Measurements from ENCODE around the gene SRD5A3. TPM values are rescaled to one million over a fixed set of nuclear protein-coding genes. Genes with fewer than 3 reads are reported as not detected.
A peak's percentile ranks its signal among the peaks of the same experiment; 100 is the strongest.

SRD5A3 gene
- total RNA-seq, 1 experiment from 2014 or later = 26.1 TPM

DNA sequence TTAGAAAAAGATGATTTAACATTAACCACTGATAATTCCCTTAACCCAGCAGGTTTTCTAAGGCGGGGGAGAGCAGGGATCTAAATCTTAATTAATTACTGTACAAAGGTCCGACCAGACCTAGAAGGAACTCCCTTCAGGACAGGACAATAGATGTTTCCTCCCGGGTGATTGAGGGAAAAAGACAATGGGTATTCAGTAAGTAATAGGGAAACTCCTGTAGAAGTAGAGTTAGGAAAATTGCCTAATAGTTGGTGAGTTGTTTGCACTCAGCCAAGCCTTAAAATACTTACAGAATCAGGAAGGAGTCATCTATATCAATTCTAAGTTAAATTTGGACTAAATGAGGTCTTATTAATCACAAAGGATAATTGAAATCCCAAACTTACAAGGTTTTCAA is 5.8 kb upstream of the SRD5A3 start:
- TF ChIP-seq, protein P1, sequence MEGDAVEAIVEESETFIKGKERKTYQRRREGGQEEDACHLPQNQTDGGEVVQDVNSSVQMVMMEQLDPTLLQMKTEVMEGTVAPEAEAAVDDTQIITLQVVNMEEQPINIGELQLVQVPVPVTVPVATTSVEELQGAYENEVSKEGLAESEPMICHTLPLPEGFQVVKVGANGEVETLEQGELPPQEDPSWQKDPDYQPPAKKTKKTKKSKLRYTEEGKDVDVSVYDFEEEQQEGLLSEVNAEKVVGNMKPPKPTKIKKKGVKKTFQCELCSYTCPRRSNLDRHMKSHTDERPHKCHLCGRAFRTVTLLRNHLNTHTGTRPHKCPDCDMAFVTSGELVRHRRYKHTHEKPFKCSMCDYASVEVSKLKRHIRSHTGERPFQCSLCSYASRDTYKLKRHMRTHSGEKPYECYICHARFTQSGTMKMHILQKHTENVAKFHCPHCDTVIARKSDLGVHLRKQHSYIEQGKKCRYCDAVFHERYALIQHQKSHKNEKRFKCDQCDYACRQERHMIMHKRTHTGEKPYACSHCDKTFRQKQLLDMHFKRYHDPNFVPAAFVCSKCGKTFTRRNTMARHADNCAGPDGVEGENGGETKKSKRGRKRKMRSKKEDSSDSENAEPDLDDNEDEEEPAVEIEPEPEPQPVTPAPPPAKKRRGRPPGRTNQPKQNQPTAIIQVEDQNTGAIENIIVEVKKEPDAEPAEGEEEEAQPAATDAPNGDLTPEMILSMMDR (IDR thresholded peaks at IDR 0.05; ENCODE audit: unreplicated experiment) = no peak
- H3K4me1 Mint-ChIP-seq (ENCODE audit: insufficient read depth, unreplicated experiment) = no peaks in the 10 kb centered on the region
- H3K36me3 Mint-ChIP-seq (ENCODE audit: insufficient read depth, unreplicated experiment) = no peaks in the 10 kb centered on the region
- no peaks in the 10 kb centered on the region for H3K27me3 Mint-ChIP-seq (ENCODE audit: insufficient read depth, unreplicated experiment)
- no peak overlapping the region for H3K27ac Mint-ChIP-seq (ENCODE audit: low read depth, unreplicated experiment)
- DNase-seq (ENCODE audit: unreplicated experiment) = no peak
- no TSS peak for BruUV-seq (replicated peaks)
- CTCF ChIA-PET = interaction anchor here (0.7 kb wide), 1 partner anchor 1651 kb away, joined by 5 read pairs; no protein-coding TSS in a partner anchor
- H3K9me3 Mint-ChIP-seq (ENCODE audit: unreplicated experiment) = no peaks in the 10 kb centered on the region
- POLR2A ChIA-PET = interaction anchor here (1.7 kb wide), 1 partner anchor 57 kb away, joined by 3 read pairs; no protein-coding TSS in a partner anchor
- intact Hi-C loops (cut with micrococcal nuclease) = no loop called here
- no peak overlapping the region for H3K4me3 Mint-ChIP-seq (ENCODE audit: unreplicated experiment)

DNA sequence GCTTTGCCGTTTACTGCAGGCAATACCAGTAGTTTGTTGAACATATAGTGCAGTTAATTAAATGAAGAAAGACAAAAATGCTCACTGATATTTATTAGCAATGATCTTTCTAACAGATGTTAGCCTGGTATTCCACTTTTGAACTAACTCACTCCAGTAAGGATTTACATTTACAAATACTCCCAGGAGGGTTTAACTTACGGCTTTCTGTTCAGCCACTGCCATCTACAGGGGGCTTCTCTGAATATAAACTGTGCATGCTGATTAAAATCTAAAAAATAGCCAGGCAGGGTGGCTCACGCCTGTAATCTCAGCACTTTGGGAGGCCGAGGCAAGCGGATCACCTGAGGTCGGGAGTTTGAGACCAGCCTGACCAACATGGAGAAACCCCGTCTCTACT is 2.2 kb upstream of the SRD5A3 start:
- TF ChIP-seq, protein P1 (IDR thresholded peaks at IDR 0.05; ENCODE audit: unreplicated experiment) = no peak
- H3K36me3 Mint-ChIP-seq (ENCODE audit: insufficient read depth, unreplicated experiment) = no peaks in the 10 kb centered on the region
- ChIA-PET POLR2A (interaction anchor here (3.5 to 17.4 kb wide), 2 partner anchors 52 to 74 kb away, joined by 11 to 387 read pairs; partner anchors contain the start of gene TMEM165), CTCF (interaction anchor here (0.6 to 3.7 kb wide), 2 partner anchors 16 to 22 kb away, joined by 3 to 20 read pairs; no protein-coding TSS in a partner anchor)
- BruUV-seq (replicated peaks) = no TSS peak
- no peak overlapping the region for H3K27ac Mint-ChIP-seq (ENCODE audit: low read depth, unreplicated experiment)
- peaks cover 23% of the 10 kb centered on the region for H3K4me1 Mint-ChIP-seq (ENCODE audit: insufficient read depth, unreplicated experiment)
- no peaks in the 10 kb centered on the region for H3K27me3 Mint-ChIP-seq (ENCODE audit: insufficient read depth, unreplicated experiment)
- H3K4me3 Mint-ChIP-seq (ENCODE audit: unreplicated experiment) = no peak overlapping the region
- DNase-seq (ENCODE audit: unreplicated experiment) = no peak
- H3K9me3 Mint-ChIP-seq (ENCODE audit: unreplicated experiment) = no peaks in the 10 kb centered on the region
- intact Hi-C loops (cut with micrococcal nuclease) = no loop called here

DNA sequence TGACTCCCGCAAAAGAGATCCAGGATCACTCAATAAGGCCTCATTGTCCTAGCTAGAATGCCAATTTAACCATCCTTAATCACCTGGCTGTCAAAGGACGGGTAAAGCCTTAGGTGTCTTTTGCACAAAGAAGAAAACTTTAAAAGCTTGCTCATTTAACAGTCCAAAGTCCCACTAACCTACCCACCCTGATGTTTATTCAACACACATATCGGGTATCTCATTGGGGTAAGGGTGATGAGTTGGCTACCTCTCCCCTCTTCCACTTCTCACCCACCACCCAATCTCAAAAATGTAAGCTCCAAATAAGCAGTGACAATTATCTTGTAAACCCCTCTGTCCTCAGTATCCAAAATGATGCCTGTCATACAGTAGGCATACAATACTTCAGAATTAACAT is 988 bp upstream of the SRD5A3 start:
- ChIA-PET CTCF (interaction anchor here (0.6 to 3.7 kb wide), 38 partner anchors 9 to 615 kb away, joined by 3 to 37 read pairs (median 5); partner anchors contain the start of genes CEP135 and TMEM165), POLR2A (interaction anchor here (0.8 to 17.4 kb wide), 23 partner anchors 11 to 507 kb away, joined by 3 to 387 read pairs (median 4); partner anchors contain the start of gene TMEM165)
- TF ChIP-seq, protein P1 (IDR thresholded peaks at IDR 0.05; ENCODE audit: unreplicated experiment) = no peak
- intact Hi-C loops (cut with micrococcal nuclease) = loop anchor here (5.0 kb wide), 2 partner anchors 77 to 92 kb away; no protein-coding TSS in a partner anchor
- no peaks in the 10 kb centered on the region for H3K36me3 Mint-ChIP-seq (ENCODE audit: insufficient read depth, unreplicated experiment)
- no peaks in the 10 kb centered on the region for H3K27me3 Mint-ChIP-seq (ENCODE audit: insufficient read depth, unreplicated experiment)
- peaks cover 23% of the 10 kb centered on the region for H3K4me1 Mint-ChIP-seq (ENCODE audit: insufficient read depth, unreplicated experiment)
- no peak for DNase-seq (ENCODE audit: unreplicated experiment)
- BruUV-seq (replicated peaks) = no TSS peak
- no peak overlapping the region for H3K4me3 Mint-ChIP-seq (ENCODE audit: unreplicated experiment)
- H3K27ac Mint-ChIP-seq (ENCODE audit: low read depth, unreplicated experiment) = no peak overlapping the region
- no peaks in the 10 kb centered on the region for H3K9me3 Mint-ChIP-seq (ENCODE audit: unreplicated experiment)

DNA sequence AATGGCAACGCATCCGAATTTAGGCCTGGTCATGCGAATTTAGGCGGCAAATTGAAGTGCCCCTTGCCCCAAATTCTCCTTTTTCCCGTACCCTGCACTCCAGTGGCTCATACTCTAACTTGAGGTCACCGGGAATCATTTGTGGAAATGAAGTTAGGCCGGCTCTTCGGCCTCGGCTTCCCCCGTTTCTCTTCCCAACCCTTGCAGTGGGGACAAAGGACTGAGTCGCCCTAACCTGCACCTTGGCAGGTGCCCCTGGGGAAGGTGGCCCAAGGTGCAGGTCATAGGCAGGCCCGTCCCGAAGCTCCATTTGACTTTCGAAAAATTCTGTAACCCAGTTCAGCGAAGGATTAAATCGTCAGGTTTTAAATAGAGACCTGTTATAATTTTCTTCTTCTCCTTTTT is 811 bp downstream of the SRD5A3 start:
- DNase-seq (ENCODE audit: unreplicated experiment) = no peak
- H3K27me3 Mint-ChIP-seq (ENCODE audit: insufficient read depth, unreplicated experiment) = no peaks in the 10 kb centered on the region
- H3K4me1 Mint-ChIP-seq (ENCODE audit: insufficient read depth, unreplicated experiment) = peaks cover 26% of the 10 kb centered on the region
- no peaks in the 10 kb centered on the region for H3K9me3 Mint-ChIP-seq (ENCODE audit: unreplicated experiment)
- no peaks in the 10 kb centered on the region for H3K36me3 Mint-ChIP-seq (ENCODE audit: insufficient read depth, unreplicated experiment)
- no TSS peak for BruUV-seq (replicated peaks)
- TF ChIP-seq, protein P1 (IDR thresholded peaks at IDR 0.05; ENCODE audit: unreplicated experiment) = no peak
- peak overlapping the region; percentile 77 for H3K4me3 Mint-ChIP-seq (ENCODE audit: unreplicated experiment)
- H3K27ac Mint-ChIP-seq (ENCODE audit: low read depth, unreplicated experiment) = peak overlapping the region; percentile 71
- ChIA-PET POLR2A (interaction anchor here (0.6 to 17.4 kb wide), 9 partner anchors 9 to 329 kb away, joined by 3 to 387 read pairs (median 7); partner anchors contain the start of gene TMEM165), CTCF (interaction anchor here (0.6 to 3.7 kb wide), 40 partner anchors 9 to 707 kb away, joined by 3 to 37 read pairs (median 4); partner anchors contain the start of genes CLOCK, NMU and TMEM165)
- intact Hi-C loops (cut with micrococcal nuclease) = loop anchor here (1.0 to 5.0 kb wide), 6 partner anchors 51 to 520 kb away; partner anchors contain the start of gene CLOCK

Data from MCF 10A (cell line).